Gastroesophageal sphincter (tissue), 4 donors: ENCODE results near the gene SAP130. TPM values are rescaled to one million over a fixed set of nuclear protein-coding genes. Genes with fewer than 3 reads are reported as not detected.
"Not testable (repeated sequence)": the region's sequence is repeated elsewhere in the genome, so short reads cannot be mapped to it uniquely, and the experiment has no call there.

ENCODE experiments used
- ATAC-seq: fragments of 150-250 bp; one replicate; pipeline ENCODE4 v1.9.1; 2016; ENCODE audit warnings: mild to moderate bottlenecking, moderate library complexity
- H3K27ac ChIP-seq, 4 donors: fragments of 200-600 bp; sonication (generic) in 3 of 4; 1 replicate in 3 of 4; 2 replicates in 1 of 4; pipeline ENCODE4 v1.5.1; 2016 to 2019
- H3K27me3 ChIP-seq: fragments of 200-600 bp; sonication (generic); one replicate; pipeline ENCODE4 v1.5.1; 2019
- H3K36me3 ChIP-seq, 2 donors: fragments of 200-600 bp; sonication (generic); one replicate each; pipeline ENCODE4 v1.5.1; 2019; ENCODE audit warnings: control low read depth in 1 of 2
- H3K4me1 ChIP-seq, 3 donors: fragments of 200-600 bp; sonication (generic); 1 replicate in 2 of 3; 2 replicates in 1 of 3; pipeline ENCODE4 v1.5.1; 2016 to 2019; ENCODE audit warnings: control low read depth in 2 of 3
- H3K4me3 ChIP-seq, 2 donors: fragments of 200-600 bp; sonication (generic); one replicate each; pipeline ENCODE4 v1.5.1; 2019; ENCODE audit warnings: mild to moderate bottlenecking in 1 of 2, moderate library complexity in 1 of 2
- H3K9me3 ChIP-seq, 3 donors: fragments of 200-600 bp; sonication (generic); one replicate each; pipeline ENCODE4 v1.5.1; 2017 to 2019; ENCODE audit warnings: control low read depth in 2 of 3
- CTCF ChIP-seq, 4 experiments: fragments of 200-600 bp in 2 of 4; fragments of 450-650 bp in 2 of 4; sonication (generic) in 1 of 4; IDR thresholded peaks; one replicate each; pipeline ENCODE4 v1.5.1; 2017 to 2019; ENCODE audit warnings: antibody characterized with exemption in 4 of 4, mild to moderate bottlenecking in 2 of 4, moderate library complexity in 2 of 4
- EP300 ChIP-seq: sonication (generic); formaldehyde crosslinking; IDR thresholded peaks from one replicate; pipeline ENCODE4 v1.6.1; 2017; ENCODE audit warnings: antibody characterized with exemption, mild to moderate bottlenecking
- POLR2A ChIP-seq, 2 donors: fragments of 450-650 bp; IDR thresholded peaks; one replicate each; pipeline ENCODE4 v1.6.1; 2017; ENCODE audit warnings: antibody characterized with exemption in 2 of 2, mild to moderate bottlenecking in 2 of 2, moderate library complexity in 1 of 2
- POLR2AphosphoS5 ChIP-seq: sonication (generic); formaldehyde crosslinking; IDR thresholded peaks from one replicate; pipeline ENCODE4 v1.6.1; 2017; ENCODE audit warnings: antibody characterized with exemption
- WGBS, 2 donors: methylation state at CpG; one replicate each; pipeline ENCODE4 v1.1.5; 2018; ENCODE audit warnings: low coverage in 1 of 2; 5-methylcytosine and 5-hydroxymethylcytosine counted together
- total RNA-seq, 4 donors: library from RNA; depleted of rRNA; stranded (reverse); fragments of >200 nt; gene quantifications; one replicate each; pipeline ENCODE4 v1.1.0, GENCODE V29; 2016

SAP130 gene
- total RNA-seq, 4 donors from 2014 or later, result 6.9 to 13.4 (median 9.7) TPM

GRCh38 chr2:127917916-127918315 is 109.9 kb downstream of the SAP130 start:
- H3K9me3 ChIP-seq, result no peaks in the 10 kb centered on the region
- WGBS, 2 donors, result 83 to 94% methylated on average over 4 of the region's 4 CpGs
- ATAC-seq, result no peak
- H3K4me3 ChIP-seq, result no peak overlapping the region
- TF ChIP-seq POLR2AphosphoS5 (no peak), EP300 (no peak), CTCF (IDR thresholded peaks at IDR 0.05) (no peak), POLR2A (IDR thresholded peaks at IDR 0.05) (no peak)
- H3K36me3 ChIP-seq, result no peaks in the 10 kb centered on the region
- no peak overlapping the region for H3K27ac ChIP-seq
- H3K27me3 ChIP-seq, result no peaks in the 10 kb centered on the region
- H3K4me1 ChIP-seq, result no peaks in the 10 kb centered on the region

GRCh38 chr2:127913808-127914457 is 113.9 kb downstream of the SAP130 start:
- ATAC-seq, result no peak
- no peak for TF ChIP-seq POLR2A (IDR thresholded peaks at IDR 0.05)
- no peak for TF ChIP-seq POLR2AphosphoS5
- no peak for TF ChIP-seq CTCF (IDR thresholded peaks at IDR 0.05)

GRCh38 chr2:127911737-127912136 is 116.1 kb downstream of the SAP130 start:
- Histone ChIP-seq H3K27me3 (peaks cover 6% of the 10 kb centered on the region), H3K4me1 (no peaks in the 10 kb centered on the region), H3K9me3 (no peaks in the 10 kb centered on the region), H3K36me3 (no peaks in the 10 kb centered on the region), H3K27ac (no peak overlapping the region), H3K4me3 (no peak overlapping the region)
- no peak for ATAC-seq
- TF ChIP-seq CTCF (IDR thresholded peaks at IDR 0.05) (no peak), EP300 (no peak), POLR2AphosphoS5 (no peak), POLR2A (IDR thresholded peaks at IDR 0.05) (no peak)
- WGBS, 2 donors, result 62 to 75% methylated on average over 2 of the region's 2 CpGs

More at GRCh38 chr2:127913808-127914457, 113.9 kb downstream of the SAP130 start:
- H3K4me3 ChIP-seq, result no peak overlapping the region
- no peak overlapping the region for H3K27ac ChIP-seq
- H3K36me3 ChIP-seq, result no peaks in the 10 kb centered on the region
- H3K4me1 ChIP-seq, result no peaks in the 10 kb centered on the region
- H3K27me3 ChIP-seq, result no peaks in the 10 kb centered on the region
- 84 to 87% methylated on average over 6 to 8 of the region's 8 CpGs for WGBS, 2 donors
- no peaks in the 10 kb centered on the region for H3K9me3 ChIP-seq

DNA sequence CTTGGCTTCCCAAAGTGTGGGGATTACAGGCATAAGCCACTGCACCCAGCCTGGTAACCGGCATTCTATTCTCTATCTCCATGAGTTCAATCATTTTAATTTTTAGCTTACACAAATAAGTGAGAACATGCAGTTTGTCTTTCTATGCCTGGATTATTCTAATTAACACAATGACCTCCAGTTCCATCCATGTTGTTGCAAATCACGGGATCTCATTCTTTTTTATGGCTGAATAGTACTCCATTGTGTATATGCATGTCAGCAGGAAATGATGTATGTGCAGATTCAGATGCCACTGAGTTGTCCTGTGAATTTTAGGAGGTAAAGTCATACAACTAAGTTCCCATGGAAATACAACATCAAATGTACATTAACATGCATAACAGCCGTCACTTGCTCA is 117.4 kb downstream of the SAP130 start:
- no peak for ATAC-seq
- Histone ChIP-seq H3K9me3 (no peaks in the 10 kb centered on the region), H3K27ac (no peak overlapping the region), H3K27me3 (peaks cover 10% of the 10 kb centered on the region), H3K36me3 (no peaks in the 10 kb centered on the region), H3K4me3 (no peak overlapping the region), H3K4me1 (no peaks in the 10 kb centered on the region)
- 74% methylated on average over 3 of the region's 3 CpGs; no CpG with 5 or more reads in 1 of the 2 donors for WGBS, 2 donors
- TF ChIP-seq POLR2AphosphoS5 (no peak), EP300 (no peak), POLR2A (IDR thresholded peaks at IDR 0.05) (no peak), CTCF (IDR thresholded peaks at IDR 0.05) (no peak)

DNA sequence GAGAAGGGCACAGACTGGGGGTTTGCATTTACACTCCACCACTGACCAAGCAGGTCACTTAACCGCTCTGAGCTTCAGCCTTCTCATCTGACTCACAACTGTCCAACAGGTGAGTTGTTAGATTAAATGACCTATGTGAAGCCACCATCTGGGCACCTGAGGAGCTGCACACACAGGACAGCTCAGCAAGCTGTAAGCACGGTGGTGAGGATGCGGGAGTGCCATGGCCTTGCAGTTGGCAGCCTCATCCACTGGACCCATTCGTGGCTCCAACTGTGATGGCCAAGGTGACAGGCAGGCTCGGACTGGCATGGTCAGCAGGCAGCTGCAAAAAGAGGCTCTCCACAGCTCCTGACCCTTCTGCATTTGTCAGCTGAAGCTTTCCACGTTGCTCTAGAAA is 118.8 kb downstream of the SAP130 start:
- H3K4me1 ChIP-seq, result no peaks in the 10 kb centered on the region
- peaks cover 16% of the 10 kb centered on the region for H3K27me3 ChIP-seq
- no peaks in the 10 kb centered on the region for H3K9me3 ChIP-seq
- no peak for TF ChIP-seq EP300
- no peak for TF ChIP-seq CTCF (IDR thresholded peaks at IDR 0.05)
- TF ChIP-seq POLR2AphosphoS5, result no peak
- no peak for TF ChIP-seq POLR2A (IDR thresholded peaks at IDR 0.05)
- no peaks in the 10 kb centered on the region for H3K36me3 ChIP-seq
- 60 to 71% methylated on average over 2 to 4 of the region's 6 CpGs for WGBS, 2 donors
- ATAC-seq, result no peak
- no peak overlapping the region for H3K27ac ChIP-seq
- no peak overlapping the region for H3K4me3 ChIP-seq

DNA sequence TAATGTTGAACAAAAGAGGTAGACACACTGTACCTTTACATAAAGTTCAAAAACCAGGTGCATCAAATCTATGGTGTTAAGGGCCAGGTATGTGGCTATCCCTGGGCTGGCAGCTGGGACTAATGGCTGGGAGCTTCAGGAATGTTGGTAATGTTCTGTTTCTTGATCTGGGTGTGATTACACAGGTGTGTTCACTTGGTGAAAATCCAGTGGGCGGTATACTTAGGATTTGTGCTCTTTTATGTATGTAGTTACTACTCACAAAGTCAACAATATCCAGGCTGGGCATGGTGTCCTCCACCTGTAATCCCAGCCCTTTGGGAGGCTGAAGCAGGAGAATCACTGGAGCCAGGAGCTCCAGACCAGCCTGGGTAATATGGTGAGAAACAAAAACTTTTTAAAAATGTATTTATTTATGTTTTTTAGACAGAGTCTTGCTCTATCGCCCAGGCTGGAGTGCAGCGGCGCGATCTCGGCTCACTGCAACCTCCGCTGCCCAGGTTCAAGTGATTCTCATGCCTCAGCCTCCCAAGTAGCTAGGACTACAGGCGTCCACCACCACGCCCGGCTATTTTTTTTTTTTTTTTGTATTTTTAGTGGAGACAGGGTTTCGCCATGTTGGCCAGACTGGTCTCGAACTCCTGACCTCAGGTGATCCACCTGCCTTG is 120.0 kb downstream of the SAP130 start:
- not testable (repeated sequence) for H3K36me3 ChIP-seq, ATAC-seq, H3K4me1 ChIP-seq, H3K4me3 ChIP-seq, H3K27ac ChIP-seq, H3K9me3 ChIP-seq
- 80 to 93% methylated on average over 5 to 8 of the region's 12 CpGs for whole genome bisulfite sequencing, 2 donors
- H3K27me3 ChIP-seq, result peaks cover 16% of the 10 kb centered on the region
